Measurements from ENCODE around the gene ATRIP. TPM values are rescaled to one million over a fixed set of nuclear protein-coding genes. Genes with fewer than 3 reads are reported as not detected.

The ATRIP gene
- total and polyA plus RNA-seq, 3 experiments from 2014 or later: 13.4 to 22.8 (median 22.1) TPM

DNA sequence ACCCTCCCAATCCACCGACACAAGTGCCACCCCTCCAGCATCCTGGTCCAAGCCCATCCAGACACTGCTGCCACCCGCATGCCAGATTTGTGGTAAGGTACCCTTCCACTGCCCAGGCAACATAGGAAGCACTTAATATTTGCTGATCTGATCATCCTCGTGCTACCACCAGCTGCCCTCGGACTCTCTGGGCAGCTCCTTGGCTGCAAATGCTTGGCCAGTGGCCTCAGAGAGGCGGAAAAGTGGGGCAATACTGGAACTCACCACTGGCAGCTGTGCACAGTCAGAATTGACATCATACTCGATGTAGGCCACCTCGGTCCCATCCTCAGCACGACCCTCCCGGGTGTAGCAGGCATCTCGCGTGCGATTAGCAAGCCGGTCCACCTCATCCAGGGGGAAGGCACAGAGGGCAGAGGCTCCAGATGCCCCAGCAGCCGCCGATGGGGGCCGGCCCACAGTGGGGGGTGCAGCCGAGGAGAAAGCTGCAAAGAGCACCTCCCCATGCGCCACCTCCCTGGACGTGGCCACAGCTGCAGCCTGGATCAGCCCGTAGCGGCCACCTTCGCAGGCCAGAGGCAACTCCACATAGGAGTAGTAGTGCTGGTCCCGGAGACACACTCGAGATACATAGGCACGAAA, 23.2 kb upstream of the ATRIP start:
- H3K4me1 Mint-ChIP-seq: no peaks in the 10 kb centered on the region
- Histone ChIP-seq H3K36me3 (ENCODE audit: insufficient read depth, low read length) (no peaks in the 10 kb centered on the region), H3K27me3 (ENCODE audit: insufficient read depth, low read length, poor library complexity, severe bottlenecking) (no peaks in the 10 kb centered on the region), H3K4me1 (ENCODE audit: insufficient read depth, low read length) (no peaks in the 10 kb centered on the region), H3K9me3 (ENCODE audit: low read length) (no peaks in the 10 kb centered on the region), H3K27ac (ENCODE audit: low read depth, low read length) (no peak overlapping the region), H3K4me3 (ENCODE audit: low read length) (no peak overlapping the region)
- ChIA-PET POLR2A (no interaction called here), CTCF (interaction anchor here (1.0 to 2.6 kb wide), 3 partner anchors 10 to 23 kb away, joined by 5 to 24 read pairs (median 6); no protein-coding TSS in a partner anchor)
- H3K27me3 Mint-ChIP-seq: peaks cover 0 to 1% of the 10 kb centered on the region in 2 donors
- no peak overlapping the region for H3K4me3 Mint-ChIP-seq
- H3K9me3 Mint-ChIP-seq: no peaks in the 10 kb centered on the region
- no peaks in the 10 kb centered on the region for H3K36me3 Mint-ChIP-seq
- no peak for DNase-seq
- H3K27ac Mint-ChIP-seq: peak overlapping the region in 1 of 8 donors; percentile 95

DNA sequence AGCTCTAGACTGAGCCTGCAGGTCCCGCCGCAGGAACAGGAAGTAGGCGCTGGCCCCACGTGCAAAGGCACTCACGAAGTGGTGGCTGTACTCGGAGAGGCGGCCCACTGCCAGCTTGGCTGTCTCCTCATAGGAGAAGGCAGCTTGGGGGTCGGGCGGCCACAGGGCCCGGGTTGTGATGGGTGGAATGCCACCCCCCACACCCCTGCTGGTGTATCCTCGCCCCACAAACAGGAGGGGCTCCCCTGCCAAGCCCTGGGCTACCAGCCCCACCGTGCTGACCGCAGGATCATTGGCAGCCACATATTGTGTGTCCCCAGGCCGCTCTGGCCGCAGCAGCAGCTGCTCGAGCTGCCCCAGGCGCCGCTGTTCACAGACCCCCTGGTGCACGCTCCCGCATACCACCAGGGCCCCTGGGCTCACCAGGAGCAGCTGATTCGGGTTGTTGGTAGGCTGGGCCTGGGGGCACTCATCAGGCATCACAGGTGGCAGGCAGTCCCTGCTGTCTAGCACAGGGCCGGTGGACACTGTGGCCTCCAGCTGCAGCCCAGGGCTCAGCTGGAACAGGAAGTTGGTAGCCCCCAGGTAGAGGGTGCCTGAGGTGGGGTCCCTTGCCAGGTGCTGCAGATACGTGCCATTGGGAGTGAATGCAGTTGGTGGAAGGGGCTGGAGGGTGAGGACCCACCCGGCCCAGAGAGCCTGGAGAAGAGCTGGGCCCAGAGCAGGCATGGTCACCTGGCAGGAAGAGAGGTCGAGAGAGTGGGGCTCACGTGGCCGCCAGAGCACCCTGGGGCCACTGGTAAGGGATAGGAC, 22.4 kb upstream of the ATRIP start:
- no peaks in the 10 kb centered on the region for H3K36me3 ChIP-seq (ENCODE audit: insufficient read depth, low read length)
- ChIA-PET POLR2A (no interaction called here), CTCF (interaction anchor here (2.6 kb wide), 1 partner anchor 12 kb away, joined by 24 read pairs; no protein-coding TSS in a partner anchor)
- H3K4me3 ChIP-seq (ENCODE audit: low read length): no peak overlapping the region
- H3K4me1 ChIP-seq (ENCODE audit: insufficient read depth, low read length): no peaks in the 10 kb centered on the region
- Mint-ChIP-seq H3K27ac (no peak overlapping the region), H3K27me3 (peaks cover 0 to 1% of the 10 kb centered on the region in 2 donors), H3K4me1 (no peaks in the 10 kb centered on the region), H3K36me3 (no peaks in the 10 kb centered on the region), H3K4me3 (peak overlapping the region in 1 of 7 donors; percentile 30), H3K9me3 (no peaks in the 10 kb centered on the region)
- no peaks in the 10 kb centered on the region for H3K9me3 ChIP-seq (ENCODE audit: low read length)
- no peak overlapping the region for H3K27ac ChIP-seq (ENCODE audit: low read depth, low read length)
- DNase-seq: no peak
- H3K27me3 ChIP-seq (ENCODE audit: insufficient read depth, low read length, poor library complexity, severe bottlenecking): no peaks in the 10 kb centered on the region

DNA sequence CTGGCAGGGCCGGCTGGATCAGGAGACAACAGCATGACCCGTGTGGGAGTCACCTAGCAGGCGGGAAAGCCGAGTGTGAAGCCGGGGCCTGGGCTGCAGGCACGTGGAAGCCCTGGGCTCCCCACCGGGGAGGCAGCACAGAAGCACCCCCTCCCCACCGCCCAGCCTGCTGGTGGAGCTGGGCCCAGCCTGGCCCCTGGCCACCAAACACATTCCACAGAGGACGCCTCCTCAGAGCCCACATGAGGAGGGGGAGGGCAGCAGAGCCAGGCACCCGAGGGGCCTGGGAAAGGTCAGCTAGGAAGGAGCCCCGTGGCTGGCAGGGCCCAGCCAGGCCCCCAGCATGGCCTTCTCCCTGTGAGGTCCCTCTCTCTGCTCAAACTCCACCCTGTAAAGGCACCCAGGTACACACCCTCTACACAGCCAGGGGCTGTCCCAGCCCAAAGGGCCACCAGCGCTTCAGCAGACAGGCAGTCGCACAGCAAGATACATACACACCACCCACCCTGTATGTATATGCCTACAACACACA, 21.2 kb upstream of the ATRIP start:
- Mint-ChIP-seq H3K4me3 (peak overlapping the region in 1 of 7 donors; percentile 61), H3K4me1 (peaks cover 0 to 6% (median 0%) of the 10 kb centered on the region in 3 donors), H3K9me3 (no peaks in the 10 kb centered on the region), H3K27ac (no peak overlapping the region), H3K36me3 (no peaks in the 10 kb centered on the region), H3K27me3 (peaks cover 0 to 1% of the 10 kb centered on the region in 2 donors)
- Histone ChIP-seq H3K4me1 (ENCODE audit: insufficient read depth, low read length) (peaks cover 5% of the 10 kb centered on the region), H3K36me3 (ENCODE audit: insufficient read depth, low read length) (no peaks in the 10 kb centered on the region), H3K4me3 (ENCODE audit: low read length) (no peak overlapping the region), H3K27ac (ENCODE audit: low read depth, low read length) (no peak overlapping the region), H3K27me3 (ENCODE audit: insufficient read depth, low read length, poor library complexity, severe bottlenecking) (no peaks in the 10 kb centered on the region), H3K9me3 (ENCODE audit: low read length) (no peaks in the 10 kb centered on the region)
- POLR2A ChIA-PET: no interaction called here
- CTCF ChIA-PET: interaction anchor here (0.8 kb wide), 1 partner anchor 11 kb away, joined by 4 read pairs; no protein-coding TSS in a partner anchor
- no peak for DNase-seq

DNA sequence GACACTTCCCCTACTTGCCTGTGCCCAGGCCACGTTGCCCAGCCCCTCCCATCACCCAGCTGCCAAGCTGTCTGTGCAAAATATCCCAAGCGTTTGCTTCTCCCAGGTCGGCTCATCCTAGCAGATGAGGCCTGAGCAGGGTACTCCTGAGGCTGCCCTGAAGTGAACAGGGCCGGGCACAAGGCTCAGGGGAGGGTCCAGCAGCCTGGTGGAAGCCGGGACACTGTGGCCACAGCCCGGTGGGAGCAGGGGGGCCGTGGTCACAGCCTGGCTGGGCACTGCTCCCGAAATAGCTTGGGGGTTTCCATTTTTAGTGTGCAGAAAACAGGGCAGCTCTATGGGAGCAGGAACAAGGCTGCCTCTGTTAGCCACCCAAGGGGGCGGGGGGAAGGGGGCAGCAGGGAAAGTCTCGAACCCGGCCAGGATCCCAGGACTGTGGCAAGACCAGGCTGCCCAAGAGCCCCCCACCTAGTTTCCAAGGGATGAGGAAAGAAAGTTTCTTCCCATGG, 20.1 kb upstream of the ATRIP start:
- DNase-seq: no peak
- Mint-ChIP-seq H3K27ac (peak overlapping the region in 1 of 8 donors; percentile 43), H3K27me3 (peaks cover 0 to 1% of the 10 kb centered on the region in 2 donors), H3K4me3 (no peak overlapping the region), H3K4me1 (peaks cover 0 to 13% (median 2%) of the 10 kb centered on the region in 3 donors), H3K9me3 (no peaks in the 10 kb centered on the region), H3K36me3 (no peaks in the 10 kb centered on the region)
- Histone ChIP-seq H3K27ac (ENCODE audit: low read depth, low read length) (no peak overlapping the region), H3K4me1 (ENCODE audit: insufficient read depth, low read length) (peaks cover 8% of the 10 kb centered on the region), H3K9me3 (ENCODE audit: low read length) (no peaks in the 10 kb centered on the region), H3K4me3 (ENCODE audit: low read length) (no peak overlapping the region), H3K27me3 (ENCODE audit: insufficient read depth, low read length, poor library complexity, severe bottlenecking) (no peaks in the 10 kb centered on the region), H3K36me3 (ENCODE audit: insufficient read depth, low read length) (no peaks in the 10 kb centered on the region)
- ChIA-PET POLR2A (no interaction called here), CTCF (interaction anchor here (0.8 to 1.1 kb wide), 2 partner anchors 9 to 10 kb away, joined by 4 to 6 read pairs; no protein-coding TSS in a partner anchor)

DNA sequence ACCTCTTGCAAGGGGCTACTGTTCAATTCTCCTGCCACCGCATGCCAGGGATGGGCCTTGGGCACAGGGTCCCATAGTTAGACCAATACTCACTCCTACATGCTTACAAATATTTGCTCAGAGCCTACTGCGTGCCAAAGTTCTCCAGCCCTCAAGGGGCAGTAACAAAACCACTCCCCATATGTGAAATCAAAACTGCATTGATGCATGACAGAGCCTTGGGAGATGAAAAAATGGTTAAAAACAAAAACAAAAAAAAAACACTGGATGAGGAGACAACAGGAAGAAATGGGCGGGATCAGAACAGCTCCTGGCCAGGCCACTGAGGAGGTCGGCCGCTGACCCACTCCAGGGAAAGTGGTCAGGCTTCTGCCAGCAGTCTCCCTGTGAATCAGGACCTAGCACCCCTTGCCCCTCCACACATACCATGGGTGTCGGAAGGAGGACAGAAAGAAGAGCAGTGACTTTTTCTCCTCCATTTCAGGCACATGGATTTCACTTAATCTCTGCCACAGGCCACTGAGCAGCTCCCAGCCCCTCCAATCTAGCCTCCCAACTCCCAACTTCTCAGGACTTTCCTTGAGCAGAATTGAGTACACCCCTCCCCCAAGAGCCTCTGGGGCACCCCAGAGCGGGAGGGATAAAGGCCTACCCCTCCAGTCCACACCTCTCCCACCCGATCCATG, 19.4 kb upstream of the ATRIP start:
- H3K27me3 Mint-ChIP-seq: peaks cover 0 to 4% of the 10 kb centered on the region in 2 donors
- Histone ChIP-seq H3K4me1 (ENCODE audit: insufficient read depth, low read length) (peaks cover 8% of the 10 kb centered on the region), H3K27ac (ENCODE audit: low read depth, low read length) (no peak overlapping the region), H3K36me3 (ENCODE audit: insufficient read depth, low read length) (no peaks in the 10 kb centered on the region), H3K4me3 (ENCODE audit: low read length) (no peak overlapping the region), H3K27me3 (ENCODE audit: insufficient read depth, low read length, poor library complexity, severe bottlenecking) (no peaks in the 10 kb centered on the region), H3K9me3 (ENCODE audit: low read length) (no peaks in the 10 kb centered on the region)
- CTCF ChIA-PET: interaction anchor here (1.1 to 1.9 kb wide), 2 partner anchors 9 to 26 kb away, joined by 5 to 6 read pairs; no protein-coding TSS in a partner anchor
- DNase-seq: no peak
- peak overlapping the region in 4 of 7 donors; percentile 8 to 82 (median 18) for H3K4me3 Mint-ChIP-seq
- peaks cover 0 to 6% (median 0%) of the 10 kb centered on the region in 3 donors for H3K36me3 Mint-ChIP-seq
- no peaks in the 10 kb centered on the region for H3K9me3 Mint-ChIP-seq
- POLR2A ChIA-PET: no interaction called here
- peak overlapping the region in 5 of 8 donors; percentile 1 to 81 (median 74) for H3K27ac Mint-ChIP-seq
- H3K4me1 Mint-ChIP-seq: peaks cover 0 to 16% (median 2%) of the 10 kb centered on the region in 3 donors

DNA sequence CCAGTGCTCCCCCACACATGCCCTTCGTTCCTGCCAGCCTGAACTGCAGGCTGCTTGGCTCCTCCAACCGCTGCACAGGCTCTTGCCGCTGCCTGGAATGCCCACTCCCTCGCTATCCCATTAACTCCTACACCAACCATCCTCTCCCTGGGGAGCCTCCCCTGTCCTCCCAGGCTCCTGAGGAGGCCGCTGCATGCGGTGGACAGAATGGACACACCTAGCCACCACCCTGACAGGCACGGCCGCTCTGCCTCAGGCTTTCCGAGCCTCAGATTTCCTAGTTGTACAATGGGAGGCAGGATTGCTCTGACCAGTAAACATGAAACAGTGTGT, 18.9 kb upstream of the ATRIP start:
- H3K9me3 Mint-ChIP-seq: no peaks in the 10 kb centered on the region
- peak overlapping the region; percentile 40 to 84 (median 69) for H3K4me3 Mint-ChIP-seq
- POLR2A ChIA-PET: no interaction called here

DNA sequence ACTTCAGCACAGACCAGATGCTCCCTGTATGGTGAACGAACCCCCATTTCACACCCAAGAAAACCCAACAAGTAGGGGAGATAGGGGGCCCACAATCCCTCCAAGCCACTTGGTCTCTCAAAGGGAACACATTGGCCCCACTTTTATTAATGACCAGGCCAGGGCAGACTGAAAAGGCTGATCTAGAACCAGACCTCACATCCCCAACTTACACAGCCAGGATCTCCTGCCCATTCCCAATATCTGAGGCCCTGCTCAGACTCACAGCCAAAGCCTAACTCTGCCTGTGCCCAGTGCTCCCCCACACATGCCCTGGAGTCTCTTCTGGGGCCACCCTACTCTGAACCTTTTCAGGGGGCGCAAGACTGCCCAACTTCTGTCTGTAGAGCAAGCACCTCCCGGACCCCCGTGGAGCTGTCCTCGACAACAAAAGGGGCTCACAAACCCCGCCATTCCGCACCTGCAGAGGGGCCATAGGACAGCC, 18.4 kb upstream of the ATRIP start:
- H3K9me3 Mint-ChIP-seq: no peaks in the 10 kb centered on the region
- H3K4me3 Mint-ChIP-seq: peak overlapping the region; percentile 40 to 84 (median 63)
- POLR2A ChIA-PET: no interaction called here
- no peak overlapping the region for H3K27ac ChIP-seq (ENCODE audit: low read depth, low read length)
- peaks cover 0 to 4% of the 10 kb centered on the region in 2 donors for H3K27me3 Mint-ChIP-seq
- CTCF ChIA-PET: interaction anchor here (0.6 to 1.9 kb wide), 4 partner anchors 8 to 130 kb away, joined by 3 to 5 read pairs (median 3); no protein-coding TSS in a partner anchor
- no peaks in the 10 kb centered on the region for H3K36me3 ChIP-seq (ENCODE audit: insufficient read depth, low read length)
- H3K4me1 Mint-ChIP-seq: peaks cover 0 to 16% (median 2%) of the 10 kb centered on the region in 3 donors
- no peaks in the 10 kb centered on the region for H3K9me3 ChIP-seq (ENCODE audit: low read length)
- H3K27me3 ChIP-seq (ENCODE audit: insufficient read depth, low read length, poor library complexity, severe bottlenecking): no peaks in the 10 kb centered on the region
- no peak for DNase-seq
- H3K4me3 ChIP-seq (ENCODE audit: low read length): no peak overlapping the region
- H3K27ac Mint-ChIP-seq: peak overlapping the region in 6 of 8 donors; percentile 42 to 92 (median 56)
- peaks cover 8% of the 10 kb centered on the region for H3K4me1 ChIP-seq (ENCODE audit: insufficient read depth, low read length)
- H3K36me3 Mint-ChIP-seq: peaks cover 0 to 11% (median 0%) of the 10 kb centered on the region in 3 donors

More for the DNA sequence above, 18.9 kb upstream of the ATRIP start:
- no peak for DNase-seq
- Histone ChIP-seq H3K9me3 (ENCODE audit: low read length) (no peaks in the 10 kb centered on the region), H3K27me3 (ENCODE audit: insufficient read depth, low read length, poor library complexity, severe bottlenecking) (no peaks in the 10 kb centered on the region), H3K36me3 (ENCODE audit: insufficient read depth, low read length) (no peaks in the 10 kb centered on the region), H3K4me1 (ENCODE audit: insufficient read depth, low read length) (peaks cover 8% of the 10 kb centered on the region), H3K27ac (ENCODE audit: low read depth, low read length) (no peak overlapping the region), H3K4me3 (ENCODE audit: low read length) (no peak overlapping the region)
- Mint-ChIP-seq H3K4me1 (peaks cover 0 to 16% (median 2%) of the 10 kb centered on the region in 3 donors), H3K27ac (peak overlapping the region in 5 of 8 donors; percentile 56 to 81 (median 74)), H3K27me3 (peaks cover 0 to 4% of the 10 kb centered on the region in 2 donors), H3K36me3 (peaks cover 0 to 10% (median 0%) of the 10 kb centered on the region in 3 donors)
- CTCF ChIA-PET: interaction anchor here (0.6 to 1.9 kb wide), 3 partner anchors 8 to 27 kb away, joined by 3 to 6 read pairs (median 5); no protein-coding TSS in a partner anchor

Data from CD8-positive, alpha-beta memory T cell (primary cell).